Naive B cell (primary cell): Measurements from ENCODE around the gene LILRA5. TPM values are rescaled to one million over a fixed set of nuclear protein-coding genes. Genes with fewer than 3 reads are reported as not detected.
"Not testable (repeated sequence)": the region's sequence is repeated elsewhere in the genome, so short reads cannot be mapped to it uniquely, and the experiment has no call there.

ENCODE experiments used
- ATAC-seq, 2 donors: fragments of 150-1000 bp; cut with Tn5 transposase; 2 replicates each; pipeline ENCODE4 v1.10.0; 2021; ENCODE audit warnings: low read depth in 2 of 2, mild to moderate bottlenecking in 2 of 2, moderate library complexity in 2 of 2
- DNase-seq: peaks from one replicate; pipeline ENCODE4 v3.0.0; 2022
- H3K27ac Mint-ChIP-seq, 6 donors: one replicate each; pipeline ENCODE4 v1.8.0; 2020 to 2022; ENCODE audit warnings: mild to moderate bottlenecking in 6 of 6, mixed read lengths in 6 of 6, moderate library complexity in 5 of 6, inconsistent platforms in 2 of 6
- H3K27me3 Mint-ChIP-seq, 3 donors: one replicate each; pipeline ENCODE4 v1.8.0; 2021 to 2022; ENCODE audit warnings: mixed read lengths in 3 of 3, mild to moderate bottlenecking in 1 of 3
- H3K36me3 Mint-ChIP-seq, 2 donors: one replicate each; pipeline ENCODE4 v1.8.0; 2020 to 2022; ENCODE audit warnings: mixed read lengths in 2 of 2, inconsistent platforms in 1 of 2, mild to moderate bottlenecking in 1 of 2
- H3K4me1 Mint-ChIP-seq, 3 donors: one replicate each; pipeline ENCODE4 v1.8.0; 2020 to 2022; ENCODE audit warnings: mixed read lengths in 3 of 3, inconsistent platforms in 1 of 3, mild to moderate bottlenecking in 1 of 3, moderate library complexity in 1 of 3
- H3K4me3 Mint-ChIP-seq, 8 donors: one replicate each; pipeline ENCODE4 v1.8.0; 2020 to 2022; ENCODE audit warnings: mild to moderate bottlenecking in 8 of 8, mixed read lengths in 8 of 8, moderate library complexity in 8 of 8, inconsistent platforms in 2 of 8
- H3K9me3 Mint-ChIP-seq, 7 donors: one replicate each; pipeline ENCODE4 v1.8.0; 2020 to 2022; ENCODE audit warnings: mixed read lengths in 7 of 7, mild to moderate bottlenecking in 5 of 7, inconsistent platforms in 2 of 7, moderate library complexity in 1 of 7
- polyA plus RNA-seq, 6 donors: library from polyadenylated mRNA; unstranded; fragments of 300-500 nt; fragmentation: Illumina TruSeq; gene quantifications; one replicate each; pipeline ENCODE4 v1.2.3, GENCODE V29; 2021; ENCODE audit warnings: low read depth in 6 of 6

The LILRA5 gene
- 1 to 10 TPM in 1 of 6 donors, under 1 TPM in 3, not detected in 2; 0.29 to 1.1 (median 0.76) TPM for polyA plus RNA-seq

GRCh38 chr19:54312436-54313377, at the start of gene LILRA5:
Gene LILRA5, minus strand, starts transcription at chr19:54313166. Its CDS starts 147 bp downstream, at chr19:54313019.
- Mint-ChIP-seq H3K4me1 (peaks cover 10 to 20% (median 18%) of the 10 kb centered on the region in 3 donors), H3K27me3 (peaks cover 45 to 61% (median 51%) of the 10 kb centered on the region in 3 donors), H3K4me3 (peak within 1 kb of the TSS in 2 of 8 donors; percentile 12 to 59), H3K9me3 (no peaks in the 10 kb centered on the region), H3K27ac (peak within 1 kb of the TSS in 2 of 6 donors; percentile 75 to 81), H3K36me3 (no peaks in the 10 kb centered on the region)
- peak; percentile 63 for DNase-seq
- ATAC-seq = peak; percentile 98 to 99

- not testable (repeated sequence) for H3K27me3 Mint-ChIP-seq, H3K9me3 Mint-ChIP-seq
- peaks cover 42 to 72% (median 60%) of the 10 kb centered on the region in 3 donors for H3K4me1 Mint-ChIP-seq
- ATAC-seq (peak; percentile 68 to 70), DNase-seq (peak; percentile 40)
- H3K36me3 Mint-ChIP-seq = peaks cover 10 to 12% of the 10 kb centered on the region in 2 donors
- peak overlapping the region; percentile 92 to 98 (median 97) for H3K27ac Mint-ChIP-seq
- H3K4me3 Mint-ChIP-seq = peak overlapping the region; percentile 93 to 99 (median 97)
These were observed 48.9 kb upstream of the LILRA5 start for GRCh38 chr19:54361680-54362422.

- H3K9me3 Mint-ChIP-seq, H3K27me3 Mint-ChIP-seq: not testable (repeated sequence)
- DNase-seq = peak; percentile 79
- Mint-ChIP-seq H3K36me3 (peaks cover 10 to 12% of the 10 kb centered on the region in 2 donors), H3K4me1 (peaks cover 25 to 50% (median 45%) of the 10 kb centered on the region in 3 donors), H3K27ac (peak overlapping the region in 1 of 6 donors; percentile 47), H3K4me3 (peak overlapping the region in 3 of 8 donors; percentile 15 to 47 (median 29))
- ATAC-seq = peak; percentile 76 to 81
These were observed 46.3 kb upstream of the LILRA5 start for GRCh38 chr19:54359149-54359820.

GRCh38 chr19:54357381-54357780, 44.4 kb upstream of the LILRA5 start:
- no peaks in the 10 kb centered on the region for H3K27me3 Mint-ChIP-seq
- DNase-seq (no peak), ATAC-seq (no peak)
- H3K36me3 Mint-ChIP-seq = peaks cover 2 to 4% of the 10 kb centered on the region in 2 donors
- H3K4me1 Mint-ChIP-seq = peaks cover 33 to 51% (median 51%) of the 10 kb centered on the region in 3 donors
- H3K9me3 Mint-ChIP-seq = no peaks in the 10 kb centered on the region
- H3K27ac Mint-ChIP-seq = peak overlapping the region in 3 of 6 donors; percentile 13 to 80 (median 28)
- no peak overlapping the region for H3K4me3 Mint-ChIP-seq

- DNase-seq (no peak), ATAC-seq (no peak)
- Mint-ChIP-seq H3K27ac (peak overlapping the region in 2 of 6 donors; percentile 67 to 75), H3K27me3 (no peaks in the 10 kb centered on the region), H3K4me1 (peaks cover 34 to 51% (median 51%) of the 10 kb centered on the region in 3 donors), H3K36me3 (peaks cover 0 to 4% of the 10 kb centered on the region in 2 donors), H3K4me3 (no peak overlapping the region), H3K9me3 (no peaks in the 10 kb centered on the region)
These were observed 43.6 kb upstream of the LILRA5 start for GRCh38 chr19:54356444-54357056.

- no peak for ATAC-seq
- peak overlapping the region in 4 of 6 donors; percentile 47 to 90 (median 52) for H3K27ac Mint-ChIP-seq
- no peak for DNase-seq
- H3K36me3 Mint-ChIP-seq = peaks cover 0 to 4% of the 10 kb centered on the region in 2 donors
- no peaks in the 10 kb centered on the region for H3K9me3 Mint-ChIP-seq
- no peaks in the 10 kb centered on the region for H3K27me3 Mint-ChIP-seq
- H3K4me1 Mint-ChIP-seq = peaks cover 33 to 51% (median 51%) of the 10 kb centered on the region in 3 donors
- no peak overlapping the region for H3K4me3 Mint-ChIP-seq
These were observed 42.7 kb upstream of the LILRA5 start for GRCh38 chr19:54355675-54356074.

- DNase-seq = no peak
- no peaks in the 10 kb centered on the region for H3K9me3 Mint-ChIP-seq
- ATAC-seq = no peak
- H3K36me3 Mint-ChIP-seq = peaks cover 0 to 4% of the 10 kb centered on the region in 2 donors
- H3K4me3 Mint-ChIP-seq = no peak overlapping the region
- peak overlapping the region in 3 of 6 donors; percentile 44 to 50 (median 49) for H3K27ac Mint-ChIP-seq
- no peaks in the 10 kb centered on the region for H3K27me3 Mint-ChIP-seq
- H3K4me1 Mint-ChIP-seq = peaks cover 36 to 55% (median 53%) of the 10 kb centered on the region in 3 donors
These were observed 41.8 kb upstream of the LILRA5 start for GRCh38 chr19:54354761-54355160.

GRCh38 chr19:54352546-54352945, 39.6 kb upstream of the LILRA5 start:
- peaks cover 0 to 4% of the 10 kb centered on the region in 2 donors for H3K36me3 Mint-ChIP-seq
- no peaks in the 10 kb centered on the region for H3K27me3 Mint-ChIP-seq
- ATAC-seq (peak; percentile 54 to 60), DNase-seq (no peak)
- H3K9me3 Mint-ChIP-seq = no peaks in the 10 kb centered on the region
- peaks cover 53 to 65% (median 61%) of the 10 kb centered on the region in 3 donors for H3K4me1 Mint-ChIP-seq
- peak overlapping the region; percentile 28 to 96 (median 90) for H3K27ac Mint-ChIP-seq
- H3K4me3 Mint-ChIP-seq = peak overlapping the region; percentile 2 to 85 (median 75)

GRCh38 chr19:54352041-54352440, 39.1 kb upstream of the LILRA5 start:
- H3K9me3 Mint-ChIP-seq = no peaks in the 10 kb centered on the region
- no peaks in the 10 kb centered on the region for H3K27me3 Mint-ChIP-seq
- ATAC-seq (peak; percentile 79 to 82), DNase-seq (peak; percentile 44)
- H3K4me1 Mint-ChIP-seq = peaks cover 58 to 65% (median 63%) of the 10 kb centered on the region in 3 donors
- peak overlapping the region; percentile 28 to 96 (median 90) for H3K27ac Mint-ChIP-seq
- H3K36me3 Mint-ChIP-seq = peaks cover 0 to 4% of the 10 kb centered on the region in 2 donors
- H3K4me3 Mint-ChIP-seq = peak overlapping the region; percentile 2 to 85 (median 75)

GRCh38 chr19:54351474-54351873, 38.5 kb upstream of the LILRA5 start:
- peaks cover 63 to 69% (median 66%) of the 10 kb centered on the region in 3 donors for H3K4me1 Mint-ChIP-seq
- H3K9me3 Mint-ChIP-seq = no peaks in the 10 kb centered on the region
- H3K27ac Mint-ChIP-seq = peak overlapping the region; percentile 28 to 93 (median 82)
- H3K4me3 Mint-ChIP-seq = peak overlapping the region in 6 of 8 donors; percentile 2 to 82 (median 74)
- peaks cover 0 to 4% of the 10 kb centered on the region in 2 donors for H3K36me3 Mint-ChIP-seq
- no peaks in the 10 kb centered on the region for H3K27me3 Mint-ChIP-seq
- DNase-seq (no peak), ATAC-seq (no peak)

- peak overlapping the region; percentile 67 to 93 (median 88) for H3K4me3 Mint-ChIP-seq
- no peaks in the 10 kb centered on the region for H3K9me3 Mint-ChIP-seq
- H3K27me3 Mint-ChIP-seq = no peaks in the 10 kb centered on the region
- peak overlapping the region; percentile 87 to 99 (median 94) for H3K27ac Mint-ChIP-seq
- ATAC-seq = peak; percentile 93
- DNase-seq = peak; percentile 80
- H3K36me3 Mint-ChIP-seq = no peaks in the 10 kb centered on the region
- peaks cover 75 to 89% (median 83%) of the 10 kb centered on the region in 3 donors for H3K4me1 Mint-ChIP-seq
These were observed 33.0 kb upstream of the LILRA5 start for GRCh38 chr19:54345938-54346386.

- H3K4me1 Mint-ChIP-seq = peaks cover 81 to 98% (median 94%) of the 10 kb centered on the region in 3 donors
- ATAC-seq (no peak), DNase-seq (no peak)
- no peaks in the 10 kb centered on the region for H3K27me3 Mint-ChIP-seq
- no peaks in the 10 kb centered on the region for H3K9me3 Mint-ChIP-seq
- H3K4me3 Mint-ChIP-seq = peak overlapping the region in 7 of 8 donors; percentile 23 to 72 (median 59)
- peak overlapping the region; percentile 1 to 83 (median 61) for H3K27ac Mint-ChIP-seq
- no peaks in the 10 kb centered on the region for H3K36me3 Mint-ChIP-seq
These were observed 30.9 kb upstream of the LILRA5 start for GRCh38 chr19:54343868-54344267.
